ENCODE results near the gene TGFBR2.

DNA sequence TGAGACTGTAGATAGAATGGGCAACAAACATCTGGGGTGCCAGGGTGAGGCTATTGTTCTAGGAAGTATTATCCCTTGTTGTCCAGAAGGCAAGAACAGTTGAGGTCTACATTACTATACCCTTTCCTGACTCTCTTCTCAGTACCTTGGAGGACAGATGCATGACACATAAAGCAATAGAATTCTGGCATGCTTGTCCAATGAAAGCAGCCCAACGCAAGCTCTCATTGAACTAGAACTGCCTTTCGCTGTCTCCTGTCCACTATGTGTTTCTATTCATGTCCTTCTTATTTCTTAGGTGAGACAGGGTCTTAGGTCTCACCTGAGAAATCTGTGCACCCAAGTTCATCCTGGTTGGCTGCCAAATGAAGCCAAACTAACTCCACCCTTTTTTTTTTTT, 68.6 kb downstream of the TGFBR2 start:
- TF ChIP-seq CTCF (IDR thresholded peaks at IDR 0.05) (no peak), MXI1 (IDR thresholded peaks at IDR 0.05; ENCODE audit: low read depth, low read length) (no peak), EZH2phosphoT487 (IDR thresholded peaks at IDR 0.05; ENCODE audit: borderline replicate concordance, low read depth) (no peak)
